Naive thymus-derived CD8-positive, alpha-beta T cell (primary cell): ENCODE results near the gene MAPK12. TPM values are rescaled to one million over a fixed set of nuclear protein-coding genes. Genes with fewer than 3 reads are reported as not detected.

Experiments
- ATAC-seq, 2 donors: fragments of 150-1000 bp; cut with Tn5 transposase in 1 of 2; sonication (Bioruptor Pico), chemical (Tn5 transposase) in 1 of 2; 1 replicate in 1 of 2; 2 replicates in 1 of 2; pipeline ENCODE4 v1.10.0; 2021; ENCODE audit warnings: mild to moderate bottlenecking in 2 of 2, moderate library complexity in 2 of 2
- POLR2A ChIA-PET: fragments of 350-600 bp; sonication (Branson Sonifier 250); formaldehyde crosslinking; loops from one replicate; lab custom pipeline; 2021; ENCODE audit warnings: antibody characterized with exemption; lab: Charles Lee
- DNase-seq, 10 donors: peaks; one replicate each; pipeline versions ENCODE4 v3.0.0 to v3.0.0-alpha.2; 2020 to 2022
- H3K27ac Mint-ChIP-seq, 10 donors: one replicate each; pipeline ENCODE4 v1.8.0; 2020 to 2022; ENCODE audit warnings: mild to moderate bottlenecking in 10 of 10, mixed read lengths in 10 of 10, moderate library complexity in 4 of 10, inconsistent platforms in 1 of 10
- H3K27me3 Mint-ChIP-seq, 5 donors: one replicate each; pipeline ENCODE4 v1.8.0; 2021 to 2022; ENCODE audit warnings: mixed read lengths in 5 of 5
- H3K36me3 Mint-ChIP-seq, 3 donors: one replicate each; pipeline ENCODE4 v1.8.0; 2020 to 2022; ENCODE audit warnings: mixed read lengths in 3 of 3, mild to moderate bottlenecking in 2 of 3, inconsistent platforms in 1 of 3
- H3K4me1 Mint-ChIP-seq, 4 donors: one replicate each; pipeline ENCODE4 v1.8.0; 2021 to 2022; ENCODE audit warnings: mixed read lengths in 4 of 4
- H3K4me3 Mint-ChIP-seq, 10 donors: one replicate each; pipeline ENCODE4 v1.8.0; 2020 to 2022; ENCODE audit warnings: mild to moderate bottlenecking in 10 of 10, mixed read lengths in 10 of 10, moderate library complexity in 6 of 10, inconsistent platforms in 1 of 10
- H3K9me3 Mint-ChIP-seq, 9 donors: one replicate each; pipeline ENCODE4 v1.8.0; 2020 to 2022; ENCODE audit warnings: mixed read lengths in 9 of 9, mild to moderate bottlenecking in 3 of 9, inconsistent platforms in 1 of 9, moderate library complexity in 1 of 9
- polyA plus RNA-seq, 3 donors: library from polyadenylated mRNA; unstranded; fragments of 300-500 nt; fragmentation: Illumina TruSeq; gene quantifications; one replicate each; pipeline ENCODE4 v1.2.3, GENCODE V29; 2021
- total RNA-seq, 8 experiments: library from RNA in 2 of 8; stranded (reverse) in 2 of 8; gene quantifications; one replicate each; pipeline ENCODE4 v1.2.3 and lab custom pipeline; 2021 to 2026

The MAPK12 gene
- total and polyA plus RNA-seq, 5 experiments from 2014 or later = 0.02 to 2.9 (median 1.1) TPM; not detected in 1

DNA sequence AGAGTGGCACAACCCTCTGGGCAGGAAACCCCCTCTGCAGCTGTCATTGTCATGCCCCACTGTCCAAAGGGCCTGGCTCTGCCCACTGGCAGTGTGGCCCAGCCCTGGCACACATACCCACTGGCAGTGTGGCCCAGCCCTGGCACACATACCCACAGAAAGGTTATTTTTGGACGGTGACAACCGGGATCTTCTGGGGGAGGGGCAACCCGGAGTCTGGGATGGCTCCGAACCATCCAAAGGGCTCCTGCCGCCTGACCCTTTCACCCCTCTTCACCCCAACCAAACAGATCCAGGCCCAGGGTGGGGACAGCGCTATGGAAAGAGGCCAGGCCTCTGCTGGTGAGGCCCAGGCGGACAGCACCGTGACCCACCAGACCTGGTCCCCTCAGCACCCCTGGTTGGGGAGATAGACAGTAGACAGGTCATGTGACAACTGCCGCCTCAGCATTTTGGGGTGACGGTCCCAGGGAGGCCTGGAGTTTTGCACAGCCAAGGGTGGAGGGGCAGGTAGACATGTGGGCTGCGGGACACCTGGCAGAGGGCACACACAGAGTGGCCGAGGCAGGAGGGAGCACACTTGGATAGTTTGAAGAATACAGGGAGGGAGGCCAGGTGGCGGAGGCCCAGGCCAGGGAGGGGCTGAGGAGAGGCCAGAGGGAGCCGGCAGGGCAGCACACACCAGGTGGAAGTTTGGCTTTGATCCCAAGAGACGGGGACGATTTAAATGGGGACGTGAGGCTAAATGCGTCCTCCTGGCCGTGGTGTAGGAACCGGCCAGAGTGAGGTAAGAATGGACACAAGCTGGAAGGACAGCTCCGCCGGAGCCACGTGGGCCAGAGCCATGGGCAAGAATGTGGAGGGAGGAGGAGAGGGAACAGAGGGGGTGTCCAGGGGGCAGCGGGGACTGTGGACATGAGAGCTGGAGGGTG, 2.9 kb downstream of the MAPK12 start:
- Mint-ChIP-seq H3K9me3 (no peaks in the 10 kb centered on the region), H3K36me3 (peaks cover 0 to 2% (median 0%) of the 10 kb centered on the region in 3 donors), H3K4me1 (peaks cover 3 to 8% (median 6%) of the 10 kb centered on the region in 4 donors), H3K27ac (peak overlapping the region in 1 of 10 donors; percentile 37), H3K4me3 (no peak overlapping the region), H3K27me3 (peaks cover 5 to 29% (median 16%) of the 10 kb centered on the region in 5 donors)
- no peak for DNase-seq
- POLR2A ChIA-PET = no interaction called here
- ATAC-seq = no peak

DNA sequence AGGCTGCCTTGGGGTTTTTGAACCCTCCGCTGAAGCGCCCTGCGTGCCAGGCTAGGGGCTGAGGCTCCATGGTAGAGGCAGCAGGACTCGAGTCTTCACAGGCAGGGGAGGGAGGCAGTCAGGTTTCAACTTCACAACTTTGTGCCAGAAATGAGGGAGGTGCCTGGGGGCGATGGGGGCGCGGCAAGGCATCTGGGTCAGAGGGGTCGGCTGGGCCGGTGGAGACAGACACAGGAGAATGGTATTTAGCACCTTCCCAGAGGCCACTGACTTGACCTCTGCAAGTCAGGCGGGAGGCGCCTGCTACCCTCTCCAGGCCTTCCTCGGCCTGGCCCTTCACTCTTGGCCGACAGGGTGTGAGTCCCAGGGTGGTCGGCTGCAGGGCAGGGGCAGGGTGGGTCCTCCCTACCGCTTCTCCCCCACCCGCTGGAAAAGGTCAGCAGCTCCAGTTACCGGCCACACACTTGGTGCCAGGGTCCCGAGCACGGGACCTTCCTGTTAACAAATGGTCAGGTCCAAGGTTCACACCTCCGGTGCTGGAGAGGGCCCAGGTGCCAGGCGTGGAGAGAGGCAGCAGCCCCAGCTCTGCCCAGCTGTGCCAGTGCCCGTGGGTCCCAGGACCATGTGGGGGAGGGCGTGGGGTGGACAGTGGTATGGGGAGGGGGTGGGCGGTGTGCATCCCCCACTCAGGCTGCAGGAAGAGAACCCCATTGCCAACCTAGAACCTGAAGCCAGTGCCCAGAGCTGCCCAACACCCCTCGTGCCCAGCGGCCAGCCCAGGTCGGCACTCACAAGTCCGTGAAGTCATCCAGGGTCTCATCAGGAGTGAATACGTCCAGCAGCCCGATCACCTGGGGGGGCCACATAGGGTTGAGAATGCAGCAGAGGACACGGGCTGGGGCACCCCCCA, 3.8 kb downstream of the MAPK12 start:
- DNase-seq = no peak
- Mint-ChIP-seq H3K27ac (no peak overlapping the region), H3K9me3 (no peaks in the 10 kb centered on the region), H3K36me3 (peaks cover 0 to 2% (median 0%) of the 10 kb centered on the region in 3 donors), H3K27me3 (peaks cover 5 to 22% (median 13%) of the 10 kb centered on the region in 5 donors), H3K4me3 (no peak overlapping the region), H3K4me1 (peaks cover 3 to 8% (median 6%) of the 10 kb centered on the region in 4 donors)
- ATAC-seq = no peak
- POLR2A ChIA-PET = no interaction called here

- ATAC-seq (no peak), DNase-seq (no peak)
- POLR2A ChIA-PET = no interaction called here
- H3K27ac Mint-ChIP-seq = no peak overlapping the region
- H3K27me3 Mint-ChIP-seq = peaks cover under 1 to 16% (median 8%) of the 10 kb centered on the region in 5 donors
- H3K9me3 Mint-ChIP-seq = no peaks in the 10 kb centered on the region
- peaks cover 0 to 3% (median 2%) of the 10 kb centered on the region in 4 donors for H3K4me1 Mint-ChIP-seq
- no peak overlapping the region for H3K4me3 Mint-ChIP-seq
- peaks cover 0 to 2% (median 0%) of the 10 kb centered on the region in 3 donors for H3K36me3 Mint-ChIP-seq
Observed at GRCh38 chr22:50257041-50257440, 4.4 kb downstream of the MAPK12 start.

- H3K27me3 Mint-ChIP-seq = peaks cover 0 to 12% (median 6%) of the 10 kb centered on the region in 5 donors
- no peak overlapping the region for H3K27ac Mint-ChIP-seq
- DNase-seq = no peak
- H3K36me3 Mint-ChIP-seq = peaks cover 0 to 2% (median 0%) of the 10 kb centered on the region in 3 donors
- peaks cover 0 to 2% (median 0%) of the 10 kb centered on the region in 4 donors for H3K4me1 Mint-ChIP-seq
- POLR2A ChIA-PET = interaction anchor here (0.8 kb wide), 1 partner anchor 71 kb away, joined by 3 read pairs; no protein-coding TSS in a partner anchor
- H3K9me3 Mint-ChIP-seq = no peaks in the 10 kb centered on the region
- no peak overlapping the region for H3K4me3 Mint-ChIP-seq
- ATAC-seq = no peak
Observed at GRCh38 chr22:50256258-50256862, 5.1 kb downstream of the MAPK12 start.

DNA sequence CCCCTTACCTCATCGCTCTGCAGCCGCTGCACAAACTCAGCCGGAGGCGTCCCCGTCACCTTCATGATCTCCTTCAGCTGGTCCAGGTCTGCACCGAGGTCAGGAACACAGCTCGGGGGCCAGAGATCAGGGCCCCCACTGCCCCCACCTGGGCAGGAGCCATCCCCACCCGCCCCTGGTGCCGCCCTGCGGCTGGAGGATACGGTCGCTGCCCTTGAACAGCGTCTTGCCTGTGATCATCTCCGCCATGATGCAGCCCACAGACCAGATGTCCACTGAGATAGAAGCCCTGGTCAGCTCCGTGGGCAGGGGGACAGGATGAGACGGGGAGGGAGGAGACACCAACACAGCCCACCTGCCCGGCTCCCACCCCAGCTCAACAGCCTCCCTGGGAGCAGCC, 5.9 kb downstream of the MAPK12 start:
- DNase-seq (no peak), ATAC-seq (no peak)
- Mint-ChIP-seq H3K27ac (no peak overlapping the region), H3K4me1 (peaks cover 0 to 4% (median 1%) of the 10 kb centered on the region in 4 donors), H3K4me3 (no peak overlapping the region), H3K9me3 (no peaks in the 10 kb centered on the region), H3K36me3 (peaks cover 0 to 2% (median 0%) of the 10 kb centered on the region in 3 donors), H3K27me3 (peaks cover 0 to 12% (median 6%) of the 10 kb centered on the region in 5 donors)
- POLR2A ChIA-PET = interaction anchor here (0.8 kb wide), 1 partner anchor 72 kb away, joined by 3 read pairs; no protein-coding TSS in a partner anchor

- H3K9me3 Mint-ChIP-seq = no peaks in the 10 kb centered on the region
- peaks cover 0 to 12% (median 4%) of the 10 kb centered on the region in 5 donors for H3K27me3 Mint-ChIP-seq
- peaks cover 0 to 2% (median 0%) of the 10 kb centered on the region in 3 donors for H3K36me3 Mint-ChIP-seq
- POLR2A ChIA-PET = no interaction called here
- ATAC-seq = no peak
- peaks cover 0 to 8% (median 2%) of the 10 kb centered on the region in 4 donors for H3K4me1 Mint-ChIP-seq
- no peak overlapping the region for H3K27ac Mint-ChIP-seq
- DNase-seq = no peak
- H3K4me3 Mint-ChIP-seq = no peak overlapping the region
Observed at GRCh38 chr22:50255099-50255498, 6.4 kb downstream of the MAPK12 start.

DNA sequence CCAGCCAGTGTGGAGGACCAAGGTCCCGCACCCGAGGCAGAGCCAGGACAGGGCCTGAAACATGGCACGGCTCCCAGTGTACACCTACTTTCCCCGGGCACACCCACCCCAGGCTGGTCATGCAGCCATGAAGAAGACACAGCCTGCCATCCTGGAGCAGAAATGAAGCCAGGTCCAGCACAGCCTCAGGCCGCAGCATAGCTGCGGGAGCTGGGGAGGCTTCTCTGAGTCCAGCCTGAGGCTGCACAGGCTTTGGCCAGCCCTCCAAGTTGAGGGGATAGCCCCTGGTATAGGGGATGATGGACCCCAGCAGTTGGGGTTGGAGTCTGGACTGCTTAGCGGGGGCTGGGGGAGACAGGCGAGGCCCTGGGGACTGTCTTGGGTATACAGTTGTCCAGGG, 7.5 kb downstream of the MAPK12 start:
- H3K4me1 Mint-ChIP-seq = peaks cover 0 to 13% (median 4%) of the 10 kb centered on the region in 4 donors
- ATAC-seq (no peak), DNase-seq (no peak)
- H3K27me3 Mint-ChIP-seq = peaks cover 0 to 4% (median 3%) of the 10 kb centered on the region in 5 donors
- no peaks in the 10 kb centered on the region for H3K9me3 Mint-ChIP-seq
- no peak overlapping the region for H3K4me3 Mint-ChIP-seq
- peaks cover 0 to under 1% (median 0%) of the 10 kb centered on the region in 3 donors for H3K36me3 Mint-ChIP-seq
- POLR2A ChIA-PET = no interaction called here
- H3K27ac Mint-ChIP-seq = no peak overlapping the region

DNA sequence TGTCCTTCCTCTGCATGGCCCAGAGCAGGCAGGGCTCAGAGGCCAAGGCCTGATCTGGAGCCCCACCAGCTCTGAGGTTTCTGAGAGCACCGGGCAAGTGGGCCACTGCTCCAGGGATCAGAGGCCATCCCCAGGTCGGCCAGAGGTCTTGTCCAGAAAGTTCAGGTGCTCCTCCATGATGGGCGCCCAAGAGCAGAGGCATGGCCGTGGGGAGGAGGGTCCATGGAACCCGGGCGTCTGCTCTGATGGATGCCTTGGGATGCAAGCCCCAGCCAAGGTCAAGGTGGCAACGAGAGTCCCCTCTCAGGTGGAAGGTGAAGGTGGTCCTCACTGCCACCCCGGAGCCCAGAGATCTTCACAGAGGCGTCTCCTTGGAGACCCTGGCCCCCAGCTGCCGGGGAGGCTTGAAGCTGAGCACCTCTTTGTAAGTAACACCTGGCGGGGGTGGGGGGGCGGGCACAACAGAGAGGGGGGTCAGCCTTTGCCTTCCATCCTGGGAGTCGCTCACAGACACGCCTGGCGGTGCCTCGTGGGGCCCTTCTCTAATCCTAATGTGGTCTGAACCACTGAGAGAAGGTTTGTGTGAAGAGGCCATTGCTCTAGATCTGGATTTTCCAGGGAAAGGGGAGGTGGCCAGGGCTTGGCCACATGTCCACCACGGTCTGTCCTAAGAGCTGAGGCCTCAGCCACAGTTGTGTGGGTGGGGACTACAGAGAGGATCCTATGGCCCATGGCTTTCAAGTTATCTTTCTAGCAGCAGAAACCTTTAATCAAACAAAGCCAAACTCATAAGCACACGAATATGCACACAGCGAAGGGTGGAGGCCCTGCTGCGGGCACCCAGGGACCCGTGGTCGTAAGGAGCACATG, 8.2 kb downstream of the MAPK12 start:
- POLR2A ChIA-PET = interaction anchor here (1.2 to 3.2 kb wide), 5 partner anchors 13 to 368 kb away, joined by 3 to 23 read pairs (median 15); partner anchors contain the start of genes DENND6B and SCO2
- ATAC-seq (no peak), DNase-seq (no peak)
- Mint-ChIP-seq H3K27me3 (no peaks in the 10 kb centered on the region), H3K4me1 (peaks cover 0 to 13% (median 4%) of the 10 kb centered on the region in 4 donors), H3K9me3 (no peaks in the 10 kb centered on the region), H3K4me3 (no peak overlapping the region), H3K27ac (peak overlapping the region in 3 of 10 donors; percentile 25 to 49 (median 36)), H3K36me3 (no peaks in the 10 kb centered on the region)

DNA sequence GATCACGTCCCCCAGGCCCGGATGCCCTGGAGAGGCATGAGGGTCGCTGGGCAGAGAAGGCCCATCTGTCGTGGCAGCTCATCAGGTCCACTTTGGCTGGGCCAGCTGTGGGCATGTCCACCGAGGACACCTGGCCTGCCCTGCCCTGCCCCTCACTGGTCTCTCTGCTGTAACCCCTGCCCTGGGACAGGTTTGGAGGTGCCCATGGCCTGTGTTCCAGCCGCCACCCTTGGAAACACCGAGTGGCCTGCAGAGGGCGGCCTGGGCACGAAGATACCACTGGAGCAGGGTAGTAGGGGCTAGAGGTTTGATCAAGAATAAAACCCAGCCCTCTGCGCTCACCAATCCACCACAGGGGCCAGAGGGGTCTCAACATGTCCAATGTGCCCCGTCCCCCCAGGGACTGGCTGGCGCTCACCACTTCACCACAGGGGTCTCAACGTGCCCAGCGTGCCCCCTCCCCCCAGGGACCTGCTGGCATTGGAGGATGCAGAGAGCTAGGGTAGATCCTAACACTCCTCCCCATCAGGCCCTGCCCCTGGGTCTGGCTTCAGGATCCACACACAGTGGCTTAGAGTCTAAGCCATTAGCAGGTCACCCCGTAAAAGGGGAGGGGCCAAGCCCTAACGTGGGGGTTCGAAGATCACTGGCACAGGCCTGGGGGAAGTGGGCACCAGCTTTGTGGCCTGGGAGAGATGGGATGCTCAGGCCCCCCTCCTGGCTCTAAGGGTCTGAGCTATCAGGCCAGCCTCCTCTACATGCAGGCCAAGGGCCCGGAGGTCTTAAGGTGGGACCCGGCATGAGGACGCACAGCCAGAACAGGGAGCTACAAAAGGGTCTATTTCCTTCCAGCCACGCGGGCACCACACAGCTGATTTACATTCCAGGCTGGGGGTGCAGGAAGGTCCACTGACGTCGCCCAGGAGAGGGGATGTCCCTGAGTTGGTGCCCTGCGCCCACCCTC, 9.1 kb downstream of the MAPK12 start:
- DNase-seq (peak; percentile 57 to 86 (median 70)), ATAC-seq (peak; percentile 72 to 80)
- POLR2A ChIA-PET = interaction anchor here (0.9 to 3.2 kb wide), 12 partner anchors 9 to 369 kb away, joined by 3 to 23 read pairs (median 7); partner anchors contain the start of genes DENND6B and SCO2
- peaks cover 0 to 20% (median 6%) of the 10 kb centered on the region in 4 donors for H3K4me1 Mint-ChIP-seq
- H3K27me3 Mint-ChIP-seq = no peaks in the 10 kb centered on the region
- peak overlapping the region in 9 of 10 donors; percentile 23 to 83 (median 43) for H3K27ac Mint-ChIP-seq
- no peaks in the 10 kb centered on the region for H3K9me3 Mint-ChIP-seq
- H3K4me3 Mint-ChIP-seq = peak overlapping the region; percentile 52 to 83 (median 70)
- peaks cover 0 to 4% (median under 1%) of the 10 kb centered on the region in 3 donors for H3K36me3 Mint-ChIP-seq

GRCh38 chr22:50251477-50252081, 9.9 kb downstream of the MAPK12 start:
- ATAC-seq = peak; percentile 25 to 37
- POLR2A ChIA-PET = interaction anchor here (0.6 to 3.2 kb wide), 19 partner anchors 9 to 370 kb away, joined by 3 to 23 read pairs (median 5); partner anchors contain the start of genes DENND6B and SCO2
- H3K4me1 Mint-ChIP-seq = peaks cover 0 to 23% (median 7%) of the 10 kb centered on the region in 4 donors
- H3K27ac Mint-ChIP-seq = peak overlapping the region in 5 of 10 donors; percentile 34 to 83 (median 74)
- peak overlapping the region in 9 of 10 donors; percentile 52 to 80 (median 67) for H3K4me3 Mint-ChIP-seq
- no peaks in the 10 kb centered on the region for H3K9me3 Mint-ChIP-seq
- H3K36me3 Mint-ChIP-seq = peaks cover 0 to 7% (median 2%) of the 10 kb centered on the region in 3 donors
- DNase-seq = peak in 2 of 10 donors; percentile 12 to 37
- no peaks in the 10 kb centered on the region for H3K27me3 Mint-ChIP-seq
